Fibroblast of mammary gland (primary cell): ENCODE results near the gene RHO.

ENCODE experiments used
- DNase-seq: peaks from one replicate; pipeline ENCODE4 v3.0.0-alpha.2; 2010; ENCODE audit warnings: low read depth
- H3K4me3 ChIP-seq: 2 replicates; pipeline ENCODE4 v1.5.1; 2011; ENCODE audit warnings: low read depth, mild to moderate bottlenecking, low read length, moderate library complexity; ENCODE audit not compliant: control insufficient read depth
- CTCF ChIP-seq: conservative IDR thresholded peaks from 2 replicates; pipeline ENCODE4 v1.5.1; 2011; ENCODE audit warnings: low read depth, low read length, inconsistent platforms; ENCODE audit not compliant: control insufficient read depth, insufficient read depth

Gene RHO

GRCh38 chr3:129554356-129555152 is 26.1 kb downstream of the RHO start:
- TF ChIP-seq CTCF = no peak
- no peak overlapping the region for H3K4me3 ChIP-seq
- DNase-seq = no peak

GRCh38 chr3:129555153-129555550 is 26.7 kb downstream of the RHO start:
- TF ChIP-seq CTCF = no peak
- DNase-seq = no peak
- no peak overlapping the region for H3K4me3 ChIP-seq

- no peak for TF ChIP-seq CTCF
- H3K4me3 ChIP-seq = no peak overlapping the region
- no peak for DNase-seq
These were observed 27.3 kb downstream of the RHO start for GRCh38 chr3:129555616-129556357.

- H3K4me3 ChIP-seq = no peak overlapping the region
- TF ChIP-seq CTCF = no peak
- DNase-seq = no peak
These were observed 27.9 kb downstream of the RHO start for GRCh38 chr3:129556358-129556695.

GRCh38 chr3:129556890-129557547 is 28.6 kb downstream of the RHO start:
- no peak for TF ChIP-seq CTCF
- no peak overlapping the region for H3K4me3 ChIP-seq
- DNase-seq = no peak

GRCh38 chr3:129557548-129557894 is 29.1 kb downstream of the RHO start:
- no peak for TF ChIP-seq CTCF
- no peak overlapping the region for H3K4me3 ChIP-seq
- peak; percentile 76 for DNase-seq
